ENCODE results near the gene LRP5.

GRCh38 chr11:68331338-68331947, 19.1 kb downstream of the LRP5 start:
- TF ChIP-seq CTCF (conservative IDR thresholded peaks at IDR 0.05; ENCODE audit: low read length) (no peak), EZH2phosphoT487 (IDR thresholded peaks at IDR 0.05; ENCODE audit: borderline replicate concordance) (no peak)

Measured in Loucy (cell line).